ENCODE results near the gene BGLAP.

BGLAP gene

DNA sequence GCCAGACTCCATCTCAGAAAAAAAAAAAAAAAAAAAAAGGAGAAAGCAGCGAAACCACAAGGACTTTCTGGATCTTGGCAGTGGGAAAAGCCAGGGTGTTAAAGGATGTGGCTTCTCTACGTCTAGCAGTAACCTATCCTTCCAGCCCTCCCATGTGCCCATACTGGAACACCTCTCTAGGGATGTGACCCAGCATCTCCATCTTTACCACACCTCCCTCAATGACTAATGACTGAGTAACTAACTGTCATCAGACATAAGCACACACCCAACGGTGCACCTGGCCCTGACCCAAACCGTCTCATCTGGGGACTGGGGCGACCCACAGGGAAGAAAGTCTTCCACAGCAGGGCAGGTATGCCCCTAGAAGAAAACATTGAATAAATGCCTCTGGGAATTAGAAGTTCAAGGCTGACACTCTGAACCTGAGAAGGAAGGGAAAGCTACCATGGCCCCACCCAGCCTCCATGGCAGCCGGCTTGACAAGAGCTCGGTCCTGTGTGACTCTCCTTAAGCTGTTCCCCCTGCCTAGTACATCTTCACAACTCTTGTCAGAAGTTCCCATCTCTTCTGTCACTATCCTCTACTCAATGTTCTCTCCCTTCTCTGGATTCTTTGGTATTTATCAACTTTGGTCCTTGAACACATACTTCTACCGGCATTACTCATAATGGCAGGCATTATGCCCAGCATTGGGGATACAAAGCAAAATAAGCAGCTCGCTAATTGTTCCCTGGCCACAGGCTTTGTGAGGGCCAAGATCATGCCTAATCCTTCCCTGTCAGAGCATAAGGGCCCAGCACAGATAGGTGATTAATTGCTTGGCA is 20.7 kb downstream of the BGLAP start:
- TF ChIP-seq SIN3A (IDR thresholded peaks at IDR 0.05; ENCODE audit: borderline replicate concordance, insufficient read depth, low read length) = no peak
- no peak for TF ChIP-seq POLR2AphosphoS5 (IDR thresholded peaks at IDR 0.05; ENCODE audit: low read depth, low read length)
- TF ChIP-seq FOXP2 (optimal IDR thresholded peaks at IDR 0.05; ENCODE audit: borderline replicate concordance, extremely low read depth, extremely low read length, insufficient read depth) = no peak
- TF ChIP-seq, protein P1, sequence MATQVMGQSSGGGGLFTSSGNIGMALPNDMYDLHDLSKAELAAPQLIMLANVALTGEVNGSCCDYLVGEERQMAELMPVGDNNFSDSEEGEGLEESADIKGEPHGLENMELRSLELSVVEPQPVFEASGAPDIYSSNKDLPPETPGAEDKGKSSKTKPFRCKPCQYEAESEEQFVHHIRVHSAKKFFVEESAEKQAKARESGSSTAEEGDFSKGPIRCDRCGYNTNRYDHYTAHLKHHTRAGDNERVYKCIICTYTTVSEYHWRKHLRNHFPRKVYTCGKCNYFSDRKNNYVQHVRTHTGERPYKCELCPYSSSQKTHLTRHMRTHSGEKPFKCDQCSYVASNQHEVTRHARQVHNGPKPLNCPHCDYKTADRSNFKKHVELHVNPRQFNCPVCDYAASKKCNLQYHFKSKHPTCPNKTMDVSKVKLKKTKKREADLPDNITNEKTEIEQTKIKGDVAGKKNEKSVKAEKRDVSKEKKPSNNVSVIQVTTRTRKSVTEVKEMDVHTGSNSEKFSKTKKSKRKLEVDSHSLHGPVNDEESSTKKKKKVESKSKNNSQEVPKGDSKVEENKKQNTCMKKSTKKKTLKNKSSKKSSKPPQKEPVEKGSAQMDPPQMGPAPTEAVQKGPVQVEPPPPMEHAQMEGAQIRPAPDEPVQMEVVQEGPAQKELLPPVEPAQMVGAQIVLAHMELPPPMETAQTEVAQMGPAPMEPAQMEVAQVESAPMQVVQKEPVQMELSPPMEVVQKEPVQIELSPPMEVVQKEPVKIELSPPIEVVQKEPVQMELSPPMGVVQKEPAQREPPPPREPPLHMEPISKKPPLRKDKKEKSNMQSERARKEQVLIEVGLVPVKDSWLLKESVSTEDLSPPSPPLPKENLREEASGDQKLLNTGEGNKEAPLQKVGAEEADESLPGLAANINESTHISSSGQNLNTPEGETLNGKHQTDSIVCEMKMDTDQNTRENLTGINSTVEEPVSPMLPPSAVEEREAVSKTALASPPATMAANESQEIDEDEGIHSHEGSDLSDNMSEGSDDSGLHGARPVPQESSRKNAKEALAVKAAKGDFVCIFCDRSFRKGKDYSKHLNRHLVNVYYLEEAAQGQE (IDR thresholded peaks at IDR 0.05; ENCODE audit: insufficient read depth in 1 of 2, low read depth in 2 of 2, low read length in 2 of 2) = no peak
- TF ChIP-seq TAF1 (IDR thresholded peaks at IDR 0.05; ENCODE audit: borderline replicate concordance, insufficient read depth, low read length) = no peak

DNA sequence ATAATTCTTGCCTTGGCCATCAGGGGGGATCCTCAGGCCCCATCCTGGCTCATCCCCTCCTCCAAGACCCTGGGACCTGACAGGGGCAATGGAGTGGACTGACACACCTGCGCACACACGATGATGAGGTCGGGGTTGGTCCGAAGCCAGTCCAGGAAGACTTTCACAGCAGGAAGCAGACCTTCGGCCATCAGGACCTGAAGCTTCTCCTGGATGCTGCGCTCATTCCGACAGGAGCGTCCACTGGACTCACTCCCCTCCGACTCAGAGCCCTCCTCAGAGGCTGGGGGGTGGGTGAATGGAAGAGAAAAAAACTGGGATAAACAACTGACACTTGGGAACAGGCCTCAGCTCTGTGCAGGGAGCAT is 21.3 kb downstream of the BGLAP start:
- no peak for TF ChIP-seq SIN3A (IDR thresholded peaks at IDR 0.05; ENCODE audit: borderline replicate concordance, insufficient read depth, low read length)
- TF ChIP-seq, protein P1 (IDR thresholded peaks at IDR 0.05; ENCODE audit: insufficient read depth in 1 of 2, low read depth in 2 of 2, low read length in 2 of 2) = no peak
- no peak for TF ChIP-seq TAF1 (IDR thresholded peaks at IDR 0.05; ENCODE audit: borderline replicate concordance, insufficient read depth, low read length)
- TF ChIP-seq FOXP2 (optimal IDR thresholded peaks at IDR 0.05; ENCODE audit: borderline replicate concordance, extremely low read depth, extremely low read length, insufficient read depth) = no peak
- TF ChIP-seq POLR2AphosphoS5 (IDR thresholded peaks at IDR 0.05; ENCODE audit: low read depth, low read length) = no peak

DNA sequence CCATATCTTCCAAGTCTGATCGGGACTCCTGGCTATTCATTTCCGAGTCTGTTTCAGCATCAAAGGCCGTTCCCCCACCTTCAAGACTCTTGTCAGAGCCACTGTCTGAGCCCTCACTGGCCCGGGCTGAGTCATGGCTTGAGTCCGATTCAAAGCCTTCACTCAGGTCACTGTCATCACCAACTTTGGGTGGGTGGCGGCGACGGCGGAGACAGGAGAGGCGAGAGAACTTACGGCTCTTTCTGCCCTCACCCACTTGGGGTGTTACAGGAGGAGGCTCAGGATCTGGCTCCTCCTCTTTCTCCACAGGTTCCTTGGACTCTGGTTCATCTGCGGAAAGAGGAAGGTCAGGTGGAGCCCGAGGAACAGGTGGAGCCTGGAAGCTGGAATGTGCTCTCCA is 24.1 kb downstream of the BGLAP start:
- no peak for TF ChIP-seq FOXP2 (optimal IDR thresholded peaks at IDR 0.05; ENCODE audit: borderline replicate concordance, extremely low read depth, extremely low read length, insufficient read depth)
- TF ChIP-seq SIN3A (IDR thresholded peaks at IDR 0.05; ENCODE audit: borderline replicate concordance, insufficient read depth, low read length) = no peak
- TF ChIP-seq, protein P1 (IDR thresholded peaks at IDR 0.05; ENCODE audit: insufficient read depth in 1 of 2, low read depth in 2 of 2, low read length in 2 of 2) = no peak

DNA sequence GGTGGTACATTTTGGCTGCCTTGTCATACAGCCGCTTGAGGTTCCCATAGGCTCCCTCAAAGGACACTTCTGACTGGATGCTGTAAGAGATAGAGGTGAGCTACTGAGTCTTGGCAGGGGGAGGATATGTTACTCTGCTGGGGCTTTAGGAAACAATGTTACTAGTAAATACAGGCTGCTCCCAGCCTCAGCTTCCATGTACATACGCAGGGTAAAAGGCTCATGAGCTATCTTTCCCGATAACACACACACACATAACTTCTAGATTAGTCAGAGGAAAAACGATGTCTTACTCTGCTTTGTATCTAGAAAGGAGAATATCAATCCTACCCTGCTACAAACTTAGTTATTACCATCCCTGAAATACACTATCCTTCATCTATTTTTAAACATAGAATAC is 26.4 kb downstream of the BGLAP start:
- TF ChIP-seq FOXP2 (optimal IDR thresholded peaks at IDR 0.05; ENCODE audit: borderline replicate concordance, extremely low read depth, extremely low read length, insufficient read depth) = no peak
- no peak for TF ChIP-seq POLR2AphosphoS5 (IDR thresholded peaks at IDR 0.05; ENCODE audit: low read depth, low read length)
- no peak for TF ChIP-seq TAF1 (IDR thresholded peaks at IDR 0.05; ENCODE audit: borderline replicate concordance, insufficient read depth, low read length)
- TF ChIP-seq SIN3A (IDR thresholded peaks at IDR 0.05; ENCODE audit: borderline replicate concordance, insufficient read depth, low read length) = no peak

DNA sequence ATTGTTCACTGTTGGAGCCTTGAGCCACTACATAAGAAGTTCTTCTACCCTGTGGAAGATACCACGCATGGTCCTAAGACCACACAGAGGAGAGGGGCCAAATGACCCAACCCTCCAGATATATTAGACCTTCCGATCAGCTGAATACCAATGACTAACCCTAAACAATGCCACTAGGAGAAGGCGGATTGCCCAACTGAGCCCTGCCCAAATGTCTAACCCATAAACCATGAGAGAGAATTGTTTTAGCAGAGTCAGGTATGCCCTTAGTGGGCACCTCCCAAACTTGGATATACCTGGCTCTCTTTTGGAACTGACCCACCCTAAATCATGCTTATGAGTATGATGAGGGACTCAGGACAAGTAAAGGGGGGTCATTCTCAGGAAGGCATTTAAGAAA is 28.3 kb downstream of the BGLAP start:
- TF ChIP-seq SIN3A (IDR thresholded peaks at IDR 0.05; ENCODE audit: borderline replicate concordance, insufficient read depth, low read length) = no peak
- TF ChIP-seq, protein P1 (IDR thresholded peaks at IDR 0.05; ENCODE audit: insufficient read depth in 1 of 2, low read depth in 2 of 2, low read length in 2 of 2) = no peak
- TF ChIP-seq FOXP2 (optimal IDR thresholded peaks at IDR 0.05; ENCODE audit: borderline replicate concordance, extremely low read depth, extremely low read length, insufficient read depth) = no peak
- TF ChIP-seq TAF1 (IDR thresholded peaks at IDR 0.05; ENCODE audit: borderline replicate concordance, insufficient read depth, low read length) = no peak
- TF ChIP-seq POLR2AphosphoS5 (IDR thresholded peaks at IDR 0.05; ENCODE audit: low read depth, low read length) = no peak
